GM18502 (cell line): ENCODE data around the gene SYT11.

ENCODE experiments used
- ATAC-seq: cut with Tn5 transposase; IDR thresholded peaks from one replicate; pipeline ENCODE4 v1.9.1; 2021; ENCODE audit warnings: mild to moderate bottlenecking; ENCODE audit not compliant: unreplicated experiment, poor library complexity

The SYT11 gene

GRCh38 chr1:155932487-155932886, 73.1 kb downstream of the SYT11 start:
- ATAC-seq: no peak

DNA sequence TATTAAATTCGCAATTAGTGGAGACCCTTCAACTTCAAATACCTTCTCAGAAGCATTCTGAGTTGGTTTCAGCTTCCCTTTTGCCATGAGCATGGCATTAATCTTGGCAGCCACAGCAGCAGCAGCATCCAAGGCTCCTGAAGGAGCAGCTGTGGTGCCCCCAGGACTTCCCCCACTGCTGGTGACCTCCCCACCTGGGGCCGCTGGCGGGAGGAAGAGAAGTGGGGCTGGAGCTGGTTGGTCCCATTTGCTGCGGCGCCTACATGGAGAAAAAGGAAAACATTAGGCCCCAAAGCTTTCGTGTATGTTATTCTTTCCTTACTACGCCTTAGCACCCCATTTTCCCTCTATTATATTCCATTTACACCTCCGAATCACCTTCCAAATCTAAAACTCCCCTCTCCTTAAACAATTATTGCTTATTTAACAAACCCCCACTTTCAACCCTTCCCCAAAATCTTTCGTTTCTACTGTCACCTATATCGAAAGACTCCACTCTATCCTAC, 74.3 kb downstream of the SYT11 start:
- ATAC-seq: no peak

GRCh38 chr1:155934097-155934935, 74.9 kb downstream of the SYT11 start, which contains the start of gene KHDC4:
TSS of gene KHDC4 (minus strand) at chr1:155934413. CDS start at chr1:155934373, 40 bp downstream.
- ATAC-seq: peak; percentile 91
